A673 (cell line): Measurements from ENCODE around the gene NBAS. TPM values are rescaled to one million over a fixed set of nuclear protein-coding genes. Genes with fewer than 3 reads are reported as not detected.

Experiments used
- BruUV-seq: library from RNA; stranded (reverse); fragments of 400-500 nt; replicated peaks from 2 replicates; lab custom pipeline; 2021; lab: Mats Ljungman, UMichigan
- CTCF ChIA-PET: fragments of 300-600 bp; sonication (Branson Sonifier 250); formaldehyde crosslinking; loops from one replicate; lab custom pipeline; 2022; ENCODE audit warnings: antibody characterized with exemption; lab: Charles Lee
- POLR2A ChIA-PET: fragments of 300-600 bp; sonication (Branson Sonifier 250); formaldehyde crosslinking; loops from one replicate; lab custom pipeline; 2022; ENCODE audit warnings: antibody characterized with exemption; ENCODE audit not compliant: low non-redundant PET; lab: Charles Lee
- DNase-seq: peaks from one replicate; pipeline ENCODE4 v3.0.0-alpha.2; 2015; ENCODE audit warnings: low spot score
- H3K27ac ChIP-seq: fragments of 200-600 bp; sonication (generic); 2 replicates; pipeline ENCODE4 v1.5.1; 2016; ENCODE audit warnings: mixed run types, low read depth, mild to moderate bottlenecking, mixed read lengths, antibody characterized with exemption, low read length; ENCODE audit not compliant: poor library complexity, severe bottlenecking
- H3K27me3 ChIP-seq: fragments of 200-600 bp; sonication (generic); replicated peaks from 2 replicates; pipeline ENCODE4 v1.6.1; 2017; ENCODE audit warnings: mixed run types, low read depth, mild to moderate bottlenecking, mixed read lengths, antibody characterized with exemption, low read length; ENCODE audit not compliant: insufficient read depth, poor library complexity
- H3K36me3 ChIP-seq: fragments of 200-600 bp; sonication (generic); 2 replicates; pipeline ENCODE4 v1.6.1; 2016; ENCODE audit warnings: mixed run types, mild to moderate bottlenecking, mixed read lengths, antibody characterized with exemption, low read length; ENCODE audit not compliant: insufficient read depth, poor library complexity, severe bottlenecking
- H3K4me1 ChIP-seq: fragments of 200-600 bp; sonication (generic); 2 replicates; pipeline ENCODE4 v1.6.1; 2017; ENCODE audit warnings: mixed run types, mild to moderate bottlenecking, mixed read lengths, antibody characterized with exemption, low read length; ENCODE audit not compliant: insufficient read depth, poor library complexity, severe bottlenecking
- H3K4me3 ChIP-seq: fragments of 200-600 bp; sonication (generic); 2 replicates; pipeline ENCODE4 v1.5.1; 2016; ENCODE audit warnings: low read depth, mixed run types, mild to moderate bottlenecking, mixed read lengths, low read length; ENCODE audit not compliant: poor library complexity, severe bottlenecking
- H3K9me3 ChIP-seq: fragments of 200-600 bp; sonication (generic); 2 replicates; pipeline ENCODE4 v1.6.1; 2016; ENCODE audit warnings: mixed run types, low read depth, mild to moderate bottlenecking, mixed read lengths, antibody characterized with exemption, low read length; ENCODE audit not compliant: poor library complexity, severe bottlenecking
- EZH2 ChIP-seq: fragments of 200-600 bp; sonication (generic); IDR thresholded peaks from 2 replicates; pipeline ENCODE4 v1.6.1; 2017; ENCODE audit warnings: borderline replicate concordance, low read depth, mild to moderate bottlenecking, mixed read lengths, antibody characterized with exemption, low read length; ENCODE audit not compliant: poor library complexity, severe bottlenecking
- intact Hi-C: fragments of 100-400 bp; cut with micrococcal nuclease; formaldehyde crosslinking; loops from one replicate; pipeline ENCODE4 v1.10.0; 2022; ENCODE audit not compliant: unreplicated experiment
- total RNA-seq: library from RNA; stranded (reverse); gene quantifications from 2 replicates; pipeline ENCODE4 v1.2.3, GENCODE V29; 2021
- TF ChIP-seq, protein P1 (sequence below): fragments of 300-800, 200-600 bp; sonication (generic); conservative IDR thresholded peaks from 2 replicates; pipeline ENCODE4 v1.5.1; 2017; ENCODE audit warnings: low read depth, mild to moderate bottlenecking, antibody characterized with exemption, low read length, moderate library complexity, mixed read lengths

Gene NBAS
- total RNA-seq, 1 experiment from 2014 or later: 38.7 TPM

- Histone ChIP-seq H3K9me3 (no peaks in the 10 kb centered on the region), H3K27me3 (no peaks in the 10 kb centered on the region), H3K4me3 (no peak overlapping the region), H3K36me3 (no peaks in the 10 kb centered on the region), H3K27ac (no peak overlapping the region), H3K4me1 (no peaks in the 10 kb centered on the region)
- ChIA-PET CTCF (no interaction called here), POLR2A (no interaction called here)
- no TSS peak for BruUV-seq
- intact Hi-C loops: no loop called here
- no peak for DNase-seq
- TF ChIP-seq, protein P1, sequence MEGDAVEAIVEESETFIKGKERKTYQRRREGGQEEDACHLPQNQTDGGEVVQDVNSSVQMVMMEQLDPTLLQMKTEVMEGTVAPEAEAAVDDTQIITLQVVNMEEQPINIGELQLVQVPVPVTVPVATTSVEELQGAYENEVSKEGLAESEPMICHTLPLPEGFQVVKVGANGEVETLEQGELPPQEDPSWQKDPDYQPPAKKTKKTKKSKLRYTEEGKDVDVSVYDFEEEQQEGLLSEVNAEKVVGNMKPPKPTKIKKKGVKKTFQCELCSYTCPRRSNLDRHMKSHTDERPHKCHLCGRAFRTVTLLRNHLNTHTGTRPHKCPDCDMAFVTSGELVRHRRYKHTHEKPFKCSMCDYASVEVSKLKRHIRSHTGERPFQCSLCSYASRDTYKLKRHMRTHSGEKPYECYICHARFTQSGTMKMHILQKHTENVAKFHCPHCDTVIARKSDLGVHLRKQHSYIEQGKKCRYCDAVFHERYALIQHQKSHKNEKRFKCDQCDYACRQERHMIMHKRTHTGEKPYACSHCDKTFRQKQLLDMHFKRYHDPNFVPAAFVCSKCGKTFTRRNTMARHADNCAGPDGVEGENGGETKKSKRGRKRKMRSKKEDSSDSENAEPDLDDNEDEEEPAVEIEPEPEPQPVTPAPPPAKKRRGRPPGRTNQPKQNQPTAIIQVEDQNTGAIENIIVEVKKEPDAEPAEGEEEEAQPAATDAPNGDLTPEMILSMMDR: no peak
- TF ChIP-seq EZH2: no peak
Observed at GRCh38 chr2:15223887-15224286, 337.2 kb downstream of the NBAS start.

- CTCF ChIA-PET: no interaction called here
- BruUV-seq: no TSS peak
Observed at GRCh38 chr2:15222856-15223255, 338.3 kb downstream of the NBAS start.

GRCh38 chr2:15220603-15221002 is 340.5 kb downstream of the NBAS start:
- Histone ChIP-seq H3K4me3 (no peak overlapping the region), H3K9me3 (no peaks in the 10 kb centered on the region), H3K36me3 (no peaks in the 10 kb centered on the region), H3K4me1 (no peaks in the 10 kb centered on the region), H3K27me3 (no peaks in the 10 kb centered on the region), H3K27ac (no peak overlapping the region)
- no TSS peak for BruUV-seq
- TF ChIP-seq EZH2: no peak
- TF ChIP-seq, protein P1: no peak
- DNase-seq: no peak
- intact Hi-C loops: no loop called here
- ChIA-PET CTCF (no interaction called here), POLR2A (no interaction called here)

More at GRCh38 chr2:15222856-15223255, 338.3 kb downstream of the NBAS start:
- Histone ChIP-seq H3K4me3 (no peak overlapping the region), H3K27ac (no peak overlapping the region), H3K4me1 (no peaks in the 10 kb centered on the region), H3K36me3 (no peaks in the 10 kb centered on the region), H3K27me3 (no peaks in the 10 kb centered on the region), H3K9me3 (no peaks in the 10 kb centered on the region)
- TF ChIP-seq, protein P1: no peak
- no peak for TF ChIP-seq EZH2
- POLR2A ChIA-PET: no interaction called here
- intact Hi-C loops: no loop called here
- DNase-seq: no peak
